ENCODE measurements around the gene NDC1.

Gene NDC1

DNA sequence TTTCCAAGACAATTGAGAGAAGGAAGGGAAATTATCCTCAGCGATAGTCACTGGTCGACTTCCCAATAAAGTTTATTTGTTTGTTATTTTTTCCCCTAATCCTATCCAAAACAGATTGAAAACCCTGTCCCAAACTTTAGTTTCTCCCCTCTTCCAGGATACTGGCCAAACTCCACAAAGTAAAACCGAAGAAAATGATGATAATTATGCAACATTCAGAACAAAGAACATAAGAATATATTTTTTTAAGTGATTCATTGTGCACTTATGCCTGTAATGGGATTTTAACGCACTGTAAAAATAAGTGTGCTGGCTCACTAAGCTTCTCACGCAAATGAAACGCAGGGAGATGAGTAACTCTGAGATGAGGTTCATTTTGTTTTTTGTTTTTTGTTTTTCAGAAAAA is 105.2 kb downstream of the NDC1 start:
- no peak for DNase-seq (ENCODE audit: low read depth in 1 of 2, low spot score in 1 of 2)

- no peak for DNase-seq (ENCODE audit: low read depth in 1 of 2, low spot score in 1 of 2)
Observed at GRCh38 chr1:53732409-53732808, 105.7 kb downstream of the NDC1 start.

GRCh38 chr1:53731779-53732305 is 106.3 kb downstream of the NDC1 start:
- DNase-seq (ENCODE audit: low read depth in 1 of 2, low spot score in 1 of 2): no peak

- no peak for DNase-seq (ENCODE audit: low read depth in 1 of 2, low spot score in 1 of 2)
Observed at GRCh38 chr1:53731043-53731600, 107.0 kb downstream of the NDC1 start.

GRCh38 chr1:53730224-53730865 is 107.8 kb downstream of the NDC1 start:
- DNase-seq (ENCODE audit: low read depth in 1 of 2, low spot score in 1 of 2): no peak

- DNase-seq (ENCODE audit: low read depth in 1 of 2, low spot score in 1 of 2): no peak
Observed at GRCh38 chr1:53729456-53730223, 108.5 kb downstream of the NDC1 start.

DNA sequence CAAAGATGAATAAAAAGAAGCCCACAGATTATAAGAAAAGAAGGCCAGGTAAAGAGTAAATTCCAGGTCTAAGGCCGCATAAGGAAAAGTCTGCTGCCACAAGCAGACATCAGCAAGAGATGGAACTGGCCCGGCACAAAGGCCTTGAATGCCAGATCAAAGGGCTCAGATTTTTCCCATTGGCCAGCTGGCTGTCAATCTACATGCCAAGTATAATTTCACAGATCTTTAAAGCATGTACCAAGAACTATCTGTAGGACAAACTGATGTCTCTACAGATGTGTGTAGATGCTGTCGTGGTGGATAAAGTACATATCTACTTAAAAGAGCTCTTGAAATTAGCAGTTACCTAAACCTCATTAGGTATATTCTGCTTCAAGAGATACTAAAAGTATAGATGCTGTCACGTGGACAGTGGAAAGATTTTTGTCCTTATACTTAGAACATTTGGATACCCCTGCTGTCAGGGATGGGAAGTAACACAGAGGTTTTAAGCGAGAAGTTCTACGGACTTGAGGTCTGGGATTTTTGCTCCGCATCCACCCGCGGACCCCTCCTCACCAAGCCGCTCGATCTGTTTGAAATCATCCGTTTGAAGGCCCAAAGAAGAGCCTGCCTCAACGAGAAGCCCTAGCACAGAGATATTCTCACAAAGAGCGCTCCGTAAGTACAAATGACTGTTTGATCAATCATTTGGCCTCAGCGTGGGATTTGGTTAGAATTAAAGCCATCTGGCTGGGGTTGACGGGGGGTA is 109.2 kb downstream of the NDC1 start:
- DNase-seq (ENCODE audit: low read depth in 1 of 2, low spot score in 1 of 2): no peak

DNA sequence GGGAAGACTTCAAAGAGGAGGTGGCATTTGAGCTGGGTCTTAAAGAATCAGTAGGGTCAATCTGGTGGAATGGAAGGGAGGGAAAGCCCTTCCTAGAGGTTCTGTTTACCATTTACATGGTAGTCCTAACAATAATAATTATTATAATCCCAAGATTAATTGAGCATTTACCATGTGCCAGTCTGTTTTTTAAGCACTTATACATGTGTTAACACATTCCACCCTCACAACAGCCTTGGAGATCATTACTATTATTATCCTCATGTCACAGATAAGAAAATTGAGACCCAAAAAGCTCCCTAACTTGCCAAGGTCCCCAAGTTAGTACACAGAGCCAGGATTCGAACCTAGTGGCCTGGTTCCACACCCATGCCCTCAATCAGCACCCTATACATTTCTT is 109.9 kb downstream of the NDC1 start:
- no peak for DNase-seq (ENCODE audit: low read depth in 1 of 2, low spot score in 1 of 2)

GRCh38 chr1:53727461-53728092 is 110.5 kb downstream of the NDC1 start:
- no peak for DNase-seq (ENCODE audit: low read depth in 1 of 2, low spot score in 1 of 2)

DNA sequence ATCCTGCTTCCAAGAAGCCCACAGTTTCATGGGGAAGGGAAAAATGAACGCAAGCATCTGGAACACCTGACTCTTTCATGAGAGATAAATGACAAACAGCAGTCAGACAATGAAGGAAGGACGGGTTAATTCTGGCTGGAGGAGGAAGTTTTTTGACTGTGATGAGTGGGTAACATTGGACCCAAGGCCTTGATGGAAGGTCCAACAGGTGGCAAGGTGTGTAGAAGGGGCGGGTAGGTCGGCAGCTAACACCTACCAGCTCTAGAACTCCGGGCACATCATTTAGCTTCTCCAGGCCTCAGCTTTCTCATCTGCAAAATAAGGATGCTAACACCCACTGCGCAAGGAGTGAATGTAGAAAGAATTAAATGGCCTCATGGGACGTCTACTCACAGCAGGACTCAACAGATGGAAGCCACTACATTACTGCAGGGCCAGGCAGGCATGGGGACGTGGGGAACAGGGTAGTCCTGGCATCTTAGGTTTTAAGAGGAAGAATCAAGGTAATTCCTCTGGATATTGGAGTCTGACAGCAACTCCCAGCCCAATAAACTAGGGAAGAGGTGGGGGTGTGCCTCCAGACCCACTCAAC is 112.0 kb downstream of the NDC1 start:
- DNase-seq (ENCODE audit: low read depth in 1 of 2, low spot score in 1 of 2): no peak

DNA sequence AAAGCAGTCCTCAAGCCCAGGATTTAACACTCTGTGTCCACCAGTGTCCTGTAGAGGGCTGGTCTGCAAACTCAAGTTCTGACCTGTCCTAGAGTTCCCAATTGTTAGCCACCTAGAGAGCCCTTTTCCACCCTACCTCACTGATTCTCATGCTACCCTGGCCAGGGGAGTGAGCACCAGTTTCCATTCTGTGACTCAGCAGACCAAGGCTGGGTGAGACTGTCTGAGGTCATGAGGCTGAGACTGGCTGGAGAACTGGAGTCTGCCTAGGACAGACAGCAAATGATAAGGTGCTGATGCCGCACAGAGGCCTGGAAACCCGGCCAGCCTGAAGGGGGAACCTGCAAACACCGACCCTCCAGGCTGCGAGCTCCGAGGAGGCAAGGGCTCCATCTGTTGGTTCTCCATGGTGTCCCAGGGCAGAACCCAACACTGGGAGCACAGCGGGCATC is 112.8 kb downstream of the NDC1 start:
- no peak for DNase-seq (ENCODE audit: low read depth in 1 of 2, low spot score in 1 of 2)

DNA sequence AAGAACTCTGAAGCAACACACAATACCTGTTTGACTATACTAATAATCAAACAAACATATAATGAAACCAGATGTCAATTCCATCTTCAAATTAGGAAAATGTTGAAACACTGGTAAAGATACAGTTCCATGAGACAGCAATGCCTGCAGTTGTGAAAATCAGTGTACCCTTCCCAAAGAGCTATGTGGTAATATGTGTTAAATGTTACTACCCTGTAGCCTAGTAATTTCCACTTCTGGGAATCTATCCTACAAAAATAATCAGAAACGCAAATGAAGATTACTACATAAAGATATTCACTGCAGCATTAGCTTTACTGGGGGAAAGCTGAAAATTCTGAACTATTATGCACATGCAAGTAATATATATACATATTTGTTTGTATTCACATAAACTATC is 116.1 kb downstream of the NDC1 start:
- DNase-seq (ENCODE audit: low read depth in 1 of 2, low spot score in 1 of 2): no peak

DNA sequence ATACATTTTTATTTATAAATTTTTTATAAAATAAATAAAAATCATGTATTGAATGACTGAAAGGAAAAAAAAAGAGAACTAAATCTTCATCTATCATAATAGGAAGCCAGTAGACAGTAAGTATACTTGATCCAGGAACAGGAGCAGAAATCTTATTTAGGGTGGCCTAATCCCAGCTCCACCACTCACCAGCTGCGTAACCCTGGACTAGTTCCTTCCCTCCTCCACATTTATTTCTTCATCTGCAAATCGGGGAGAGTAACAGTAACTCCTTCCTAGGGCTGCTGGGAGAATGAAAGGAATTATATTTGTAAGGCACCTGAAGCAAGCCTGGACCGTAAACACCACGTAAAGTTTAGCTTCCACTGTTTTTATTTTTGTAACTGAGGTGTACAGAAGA is 117.0 kb downstream of the NDC1 start:
- DNase-seq (ENCODE audit: low read depth in 1 of 2, low spot score in 1 of 2): no peak

GRCh38 chr1:53719469-53719868 is 118.6 kb downstream of the NDC1 start:
- no peak for DNase-seq (ENCODE audit: low read depth in 1 of 2, low spot score in 1 of 2)

DNA sequence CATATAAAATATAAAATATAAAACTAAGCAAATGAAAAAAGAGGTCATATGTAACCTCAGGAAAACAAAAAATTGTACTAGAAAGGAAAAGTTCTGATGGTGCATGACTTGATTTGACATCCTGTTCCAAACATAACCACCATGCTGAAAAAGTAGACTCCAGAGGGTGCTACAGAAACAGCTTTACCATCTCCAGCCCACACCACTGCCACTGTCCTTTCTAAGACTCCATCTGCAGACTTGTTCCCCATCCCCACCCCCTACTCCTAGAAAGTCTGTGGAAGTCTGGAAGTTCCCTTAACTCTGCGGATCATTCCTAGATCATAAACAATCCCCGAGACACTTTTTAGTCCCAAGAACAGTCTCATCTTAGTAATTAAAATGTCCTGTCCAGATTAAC is 119.7 kb downstream of the NDC1 start:
- DNase-seq (ENCODE audit: low read depth in 1 of 2, low spot score in 1 of 2): no peak

- no peak for DNase-seq (ENCODE audit: low read depth in 1 of 2, low spot score in 1 of 2)
Observed at GRCh38 chr1:53717025-53717804, 120.9 kb downstream of the NDC1 start.

DNA sequence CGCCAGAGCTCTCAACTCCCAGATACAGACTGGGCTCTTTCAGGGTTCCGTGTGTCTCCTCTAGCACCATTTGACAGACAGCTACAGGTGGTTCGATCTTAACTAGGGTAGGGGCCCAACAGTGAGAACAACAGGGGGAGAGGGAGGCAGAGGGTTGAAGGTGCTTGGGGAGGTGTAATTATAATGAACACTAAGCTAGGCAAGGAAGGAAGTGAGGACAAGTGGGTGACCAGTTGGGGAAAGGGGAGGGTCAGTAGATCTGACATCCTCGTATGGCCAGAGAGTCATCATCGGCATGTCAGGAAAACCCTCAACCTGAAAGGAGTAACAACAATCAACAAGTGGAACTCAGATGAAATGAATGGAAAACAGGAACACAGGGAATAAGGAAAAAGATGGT is 121.9 kb downstream of the NDC1 start:
- no peak for DNase-seq (ENCODE audit: low read depth in 1 of 2, low spot score in 1 of 2)

GRCh38 chr1:53715478-53715877 is 122.6 kb downstream of the NDC1 start:
- DNase-seq (ENCODE audit: low read depth in 1 of 2, low spot score in 1 of 2): no peak
